NT2/D1 (cell line): ENCODE measurements around the gene TMIGD2.

ENCODE experiments used
- SUZ12 ChIP-seq: IDR thresholded peaks from 2 replicates; pipeline ENCODE4 v1.6.1; 2011; ENCODE audit not compliant: insufficient read length, insufficient read depth; ENCODE audit errors: extremely low read depth
- YY1 ChIP-seq: IDR thresholded peaks from 2 replicates; pipeline ENCODE4 v1.6.1; 2011; ENCODE audit not compliant: insufficient read length, insufficient read depth
- ZNF274 ChIP-seq: IDR thresholded peaks from 2 replicates; pipeline ENCODE4 v1.6.1; 2011; ENCODE audit warnings: mild to moderate bottlenecking, low read depth, low read length

- TF ChIP-seq ZNF274: no peak
- TF ChIP-seq SUZ12: no peak
- TF ChIP-seq YY1: no peak
These were observed 23.5 kb downstream of the TMIGD2 start, which contains the start of gene SHD for GRCh38 chr19:4278419-4279266.
